ENCODE measurements around the gene CARS1.
A peak's percentile ranks its signal among the peaks of the same experiment; 100 is the strongest.

Gene CARS1

GRCh38 chr11:3026803-3027202, 30.4 kb downstream of the CARS1 start:
- TF ChIP-seq CTCF (IDR thresholded peaks at IDR 0.05; ENCODE audit: borderline replicate concordance, control extremely low read depth, extremely low read depth, insufficient read depth, missing control alignments): no peak
- DNase-seq (ENCODE audit: low spot score): no peak
- in situ Hi-C loops (cut with MboI; ENCODE audit: low sequenced_read_pairs, unreplicated experiment): no loop called here

- no peak for TF ChIP-seq CTCF (IDR thresholded peaks at IDR 0.05; ENCODE audit: borderline replicate concordance, control extremely low read depth, extremely low read depth, insufficient read depth, missing control alignments)
- DNase-seq (ENCODE audit: low spot score): no peak
- in situ Hi-C loops (cut with MboI; ENCODE audit: low sequenced_read_pairs, unreplicated experiment): no loop called here
These were observed 34.2 kb downstream of the CARS1 start for GRCh38 chr11:3022982-3023381.

GRCh38 chr11:3022300-3022967, 34.8 kb downstream of the CARS1 start:
- no peak for TF ChIP-seq CTCF (IDR thresholded peaks at IDR 0.05; ENCODE audit: borderline replicate concordance, control extremely low read depth, extremely low read depth, insufficient read depth, missing control alignments)
- in situ Hi-C loops (cut with MboI; ENCODE audit: low sequenced_read_pairs, unreplicated experiment): no loop called here
- peak; percentile 52 for DNase-seq (ENCODE audit: low spot score)

- TF ChIP-seq CTCF (IDR thresholded peaks at IDR 0.05; ENCODE audit: borderline replicate concordance, control extremely low read depth, extremely low read depth, insufficient read depth, missing control alignments): peak; percentile 18
- DNase-seq (ENCODE audit: low spot score): peak; percentile 63
- in situ Hi-C loops (cut with MboI; ENCODE audit: low sequenced_read_pairs, unreplicated experiment): no loop called here
These were observed 36.1 kb downstream of the CARS1 start for GRCh38 chr11:3021125-3021524.

- no peak for DNase-seq (ENCODE audit: low spot score)
- TF ChIP-seq CTCF (IDR thresholded peaks at IDR 0.05; ENCODE audit: borderline replicate concordance, control extremely low read depth, extremely low read depth, insufficient read depth, missing control alignments): no peak
- in situ Hi-C loops (cut with MboI; ENCODE audit: low sequenced_read_pairs, unreplicated experiment): no loop called here
These were observed 37.2 kb downstream of the CARS1 start for GRCh38 chr11:3020011-3020410.

- no peak for DNase-seq (ENCODE audit: low spot score)
- in situ Hi-C loops (cut with MboI; ENCODE audit: low sequenced_read_pairs, unreplicated experiment): no loop called here
- TF ChIP-seq CTCF (IDR thresholded peaks at IDR 0.05; ENCODE audit: borderline replicate concordance, control extremely low read depth, extremely low read depth, insufficient read depth, missing control alignments): no peak
These were observed 38.6 kb downstream of the CARS1 start for GRCh38 chr11:3018596-3018995.
